OCI-LY1 (cell line): ENCODE results near the gene PTPN23.

Experiments
- H2AFZ ChIP-seq: fragments of 200-600 bp; sonication (generic), shearing (Covaris generic); 2 replicates; pipeline ENCODE4 v1.6.0; 2014; ENCODE audit warnings: antibody characterized with exemption, mild to moderate bottlenecking, low read length
- H3F3A ChIP-seq: fragments of 200-600 bp; sonication (generic), shearing (Covaris generic); 2 replicates; pipeline ENCODE4 v1.6.0; 2014; ENCODE audit warnings: mild to moderate bottlenecking, antibody characterized with exemption, low read length, moderate library complexity; ENCODE audit not compliant: insufficient read depth
- H3K27ac ChIP-seq: fragments of 200-600 bp; sonication (generic); 2 replicates; pipeline ENCODE4 v1.5.1; 2014; ENCODE audit warnings: low read length, mixed run types, mild to moderate bottlenecking, low read depth; ENCODE audit not compliant: poor library complexity, severe bottlenecking
- H3K27me3 ChIP-seq: fragments of 200-600 bp; sonication (generic); 2 replicates; pipeline ENCODE4 v1.6.0; 2014; ENCODE audit warnings: antibody characterized with exemption, mild to moderate bottlenecking, low read length, moderate library complexity; ENCODE audit not compliant: insufficient read depth
- H3K36me3 ChIP-seq: fragments of 200-600 bp; sonication (generic); 2 replicates; pipeline ENCODE4 v1.6.1; 2014; ENCODE audit warnings: mild to moderate bottlenecking, antibody characterized with exemption, low read length, moderate library complexity, mixed read lengths; ENCODE audit not compliant: insufficient read depth
- H3K4me1 ChIP-seq: fragments of 200-600 bp; sonication (generic); 2 replicates; pipeline ENCODE4 v1.5.1; 2014; ENCODE audit warnings: mild to moderate bottlenecking, low read length, moderate library complexity; ENCODE audit not compliant: insufficient read depth, severe bottlenecking
- H3K4me2 ChIP-seq: fragments of 200-600 bp; sonication (generic), shearing (Covaris generic); 2 replicates; pipeline ENCODE4 v1.6.1; 2014; ENCODE audit warnings: low read length
- H3K4me3 ChIP-seq: fragments of 200-600 bp; sonication (generic); 2 replicates; pipeline ENCODE4 v1.5.1; 2014; ENCODE audit warnings: low read length, low read depth, mild to moderate bottlenecking, mixed read lengths; ENCODE audit not compliant: poor library complexity, severe bottlenecking
- H3K79me2 ChIP-seq: fragments of 200-600 bp; shearing (Covaris generic); 2 replicates; pipeline ENCODE4 v1.6.1; 2016; ENCODE audit warnings: mixed run types, low read length, mixed read lengths; ENCODE audit not compliant: insufficient read depth
- H3K9ac ChIP-seq: fragments of 200-600 bp; sonication (generic), shearing (Covaris generic); 2 replicates; pipeline ENCODE4 v1.6.1; 2014; ENCODE audit warnings: mild to moderate bottlenecking, low read length, mixed read lengths
- H3K9me2 ChIP-seq: fragments of 200-600 bp; sonication (generic), shearing (Covaris generic); 2 replicates; pipeline ENCODE4 v1.6.1; 2014; ENCODE audit warnings: low read depth, mild to moderate bottlenecking, low read length, mixed read lengths
- H3K9me3 ChIP-seq: fragments of 200-600 bp; shearing (Covaris generic); 2 replicates; pipeline ENCODE4 v1.6.1; 2014; ENCODE audit warnings: low read length, mixed read lengths
- H4K20me1 ChIP-seq: fragments of 200-600 bp; sonication (generic), shearing (Covaris generic); 2 replicates; pipeline ENCODE4 v1.6.0; 2016; ENCODE audit warnings: mild to moderate bottlenecking, low read length; ENCODE audit not compliant: insufficient read depth
- CTCF ChIP-seq: fragments of 200-600 bp; sonication (generic), shearing (Covaris generic); IDR thresholded peaks from 2 replicates; pipeline ENCODE4 v1.5.1; 2017; ENCODE audit warnings: mild to moderate bottlenecking, antibody characterized with exemption, low read length, moderate library complexity, mixed read lengths
- EZH2 ChIP-seq: fragments of 200-600 bp; sonication (generic), shearing (Covaris generic); IDR thresholded peaks from 2 replicates; pipeline ENCODE4 v1.8.0; 2017; ENCODE audit warnings: borderline replicate concordance, mixed run types, mild to moderate bottlenecking, antibody characterized with exemption, low read length, moderate library complexity, mixed read lengths

Gene PTPN23

GRCh38 chr3:47370887-47371697, 9.7 kb upstream of the PTPN23 start:
- Histone ChIP-seq H3K4me3 (no peak overlapping the region), H3K9me3 (no peaks in the 10 kb centered on the region), H2AFZ (no peak overlapping the region), H3K9ac (no peak overlapping the region), H3K4me1 (no peaks in the 10 kb centered on the region), H3K36me3 (no peaks in the 10 kb centered on the region), H3F3A (no peaks in the 10 kb centered on the region), H3K79me2 (no peaks in the 10 kb centered on the region), H3K4me2 (no peak overlapping the region), H3K27ac (no peak overlapping the region), H3K9me2 (no peaks in the 10 kb centered on the region), H3K27me3 (no peaks in the 10 kb centered on the region), H4K20me1 (no peaks in the 10 kb centered on the region)
- TF ChIP-seq EZH2 (no peak), CTCF (peak; percentile 22; the same call in 1 of the 2 replicates)

- H3K9me2 ChIP-seq: no peaks in the 10 kb centered on the region
- no peak overlapping the region for H3K27ac ChIP-seq
- TF ChIP-seq CTCF: no peak
- TF ChIP-seq EZH2: no peak
- H3K4me2 ChIP-seq: no peak overlapping the region
- no peaks in the 10 kb centered on the region for H3K9me3 ChIP-seq
- no peaks in the 10 kb centered on the region for H4K20me1 ChIP-seq
- H3K79me2 ChIP-seq: no peaks in the 10 kb centered on the region
- no peaks in the 10 kb centered on the region for H3K27me3 ChIP-seq
- no peak overlapping the region for H2AFZ ChIP-seq
- H3F3A ChIP-seq: no peaks in the 10 kb centered on the region
- H3K4me1 ChIP-seq: peaks cover 4% of the 10 kb centered on the region
- no peak overlapping the region for H3K9ac ChIP-seq
- no peaks in the 10 kb centered on the region for H3K36me3 ChIP-seq
- no peak overlapping the region for H3K4me3 ChIP-seq
These were observed 6.2 kb upstream of the PTPN23 start for GRCh38 chr3:47374587-47374986.

GRCh38 chr3:47376393-47376792, 4.4 kb upstream of the PTPN23 start:
- no peaks in the 10 kb centered on the region for H3K9me2 ChIP-seq
- H3F3A ChIP-seq: no peaks in the 10 kb centered on the region
- no peaks in the 10 kb centered on the region for H3K36me3 ChIP-seq
- H3K9ac ChIP-seq: no peak overlapping the region
- no peak overlapping the region for H3K4me2 ChIP-seq
- no peaks in the 10 kb centered on the region for H3K27me3 ChIP-seq
- H2AFZ ChIP-seq: no peak overlapping the region
- no peak overlapping the region for H3K27ac ChIP-seq
- H4K20me1 ChIP-seq: no peaks in the 10 kb centered on the region
- TF ChIP-seq EZH2 (no peak), CTCF (peak; percentile 38; the same call in 1 of the 2 replicates)
- H3K4me1 ChIP-seq: peaks cover 10% of the 10 kb centered on the region
- no peak overlapping the region for H3K4me3 ChIP-seq
- no peaks in the 10 kb centered on the region; the same call in 1 of the 2 replicates for H3K79me2 ChIP-seq
- no peaks in the 10 kb centered on the region for H3K9me3 ChIP-seq
